Neuronal stem cell (in vitro differentiated cells): ENCODE results near the gene ATP2B1.

Experiments used
- DNase-seq: peaks from one replicate; pipeline ENCODE4 v3.0.0-alpha.2; 2013; ENCODE audit warnings: low spot score
- H2AFZ ChIP-seq: one replicate; pipeline ENCODE4 v1.6.1; 2013; ENCODE audit warnings: mild to moderate bottlenecking, low read length, inconsistent platforms
- H2AK5ac ChIP-seq: 2 replicates; pipeline ENCODE4 v1.6.1; 2013; ENCODE audit warnings: low read depth, mild to moderate bottlenecking, inconsistent platforms, low read length, moderate library complexity, mixed read lengths
- H2BK120ac ChIP-seq: 2 replicates; pipeline ENCODE4 v1.6.1; 2013; ENCODE audit warnings: low read depth, mild to moderate bottlenecking, inconsistent platforms, low read length, moderate library complexity, mixed read lengths
- H2BK12ac ChIP-seq: one replicate; pipeline ENCODE4 v1.6.1; 2013; ENCODE audit warnings: low read length, inconsistent platforms
- H2BK15ac ChIP-seq: 2 replicates; pipeline ENCODE4 v1.6.1; 2013; ENCODE audit warnings: mild to moderate bottlenecking, low read length, inconsistent platforms, mixed read lengths
- H2BK5ac ChIP-seq: one replicate; pipeline ENCODE4 v1.6.1; 2013; ENCODE audit warnings: inconsistent platforms, mild to moderate bottlenecking, low read length, moderate library complexity
- H3K14ac ChIP-seq: one replicate; pipeline ENCODE4 v1.6.1; 2013; ENCODE audit warnings: low read length, inconsistent platforms
- H3K18ac ChIP-seq: 2 replicates; pipeline ENCODE4 v1.6.1; 2013; ENCODE audit warnings: low read length, inconsistent platforms
- H3K23ac ChIP-seq: 2 replicates; pipeline ENCODE4 v1.6.1; 2013; ENCODE audit warnings: low read depth, mild to moderate bottlenecking, mixed read lengths, low read length, inconsistent platforms; ENCODE audit not compliant: poor library complexity
- H3K27ac ChIP-seq: replicated peaks from 3 replicates; pipeline ENCODE4 v1.5.1; 2013; ENCODE audit warnings: low read length, inconsistent platforms
- H3K27me3 ChIP-seq, 3 experiments: 2 replicates each; pipeline ENCODE4 v1.6.1; 2013; ENCODE audit warnings: low read length in 3 of 3, mild to moderate bottlenecking in 2 of 3, inconsistent platforms in 1 of 3, low read depth in 1 of 3, mixed read lengths in 1 of 3, moderate library complexity in 1 of 3; ENCODE audit not compliant: control insufficient read depth in 3 of 3, insufficient read depth in 3 of 3
- H3K36me3 ChIP-seq, 2 donors: replicated peaks in 1 of 2; 2 replicates each; pipeline ENCODE4 v1.6.1; 2013; ENCODE audit warnings: low read length in 2 of 2; ENCODE audit not compliant: control insufficient read depth in 2 of 2, insufficient read depth in 2 of 2
- H3K4ac ChIP-seq: 2 replicates; pipeline ENCODE4 v1.6.1; 2013; ENCODE audit warnings: inconsistent platforms, mild to moderate bottlenecking, low read length, moderate library complexity
- H3K4me1 ChIP-seq, 2 donors: 1 replicate in 1 of 2; 2 replicates in 1 of 2; pipeline ENCODE4 v1.6.1; 2013; ENCODE audit warnings: low read length in 2 of 2, low read depth in 1 of 2; ENCODE audit not compliant: control insufficient read depth in 2 of 2, insufficient read depth in 1 of 2
- H3K4me2 ChIP-seq: one replicate; pipeline ENCODE4 v1.6.1; 2013; ENCODE audit warnings: mild to moderate bottlenecking, low read length, inconsistent platforms; ENCODE audit not compliant: insufficient read depth, poor library complexity, severe bottlenecking
- H3K4me3 ChIP-seq, 2 donors: 2 replicates each; pipeline ENCODE4 v1.5.1; 2013; ENCODE audit warnings: low read length in 2 of 2, mild to moderate bottlenecking in 2 of 2, inconsistent platforms in 1 of 2, moderate library complexity in 1 of 2
- H3K79me1 ChIP-seq: one replicate; pipeline ENCODE4 v1.6.1; 2013; ENCODE audit warnings: low read depth, mild to moderate bottlenecking, inconsistent platforms, low read length, moderate library complexity
- H3K9ac ChIP-seq: one replicate; pipeline ENCODE4 v1.6.1; 2013; ENCODE audit warnings: mild to moderate bottlenecking, low read depth, low read length, inconsistent platforms; ENCODE audit not compliant: poor library complexity
- H3K9me3 ChIP-seq, 2 donors: replicated peaks in 1 of 2; 2 replicates each; pipeline versions ENCODE3 to v1.6.1; 2013; ENCODE audit warnings: low read length in 2 of 2, mild to moderate bottlenecking in 2 of 2, inconsistent platforms in 1 of 2, low read depth in 1 of 2, mixed read lengths in 1 of 2, moderate library complexity in 1 of 2; ENCODE audit not compliant: control insufficient read depth in 2 of 2, insufficient read depth in 1 of 2
- H4K8ac ChIP-seq: one replicate; pipeline ENCODE4 v1.6.1; 2013; ENCODE audit warnings: low read depth, mild to moderate bottlenecking, inconsistent platforms, low read length, moderate library complexity
- H4K91ac ChIP-seq: one replicate; pipeline ENCODE4 v1.6.1; 2013; ENCODE audit warnings: low read length, low read depth, mild to moderate bottlenecking, inconsistent platforms; ENCODE audit not compliant: poor library complexity
- WGBS, 2 donors: extraction: QIAGEN DNeasy Blood & Tissue Kit; methylation state at CpG; one replicate each; pipeline ENCODE4 v1.1.7; 2013; ENCODE audit warnings: missing lambda C conversion rate in 2 of 2, mixed read lengths in 1 of 2; ENCODE audit not compliant: insufficient read length in 2 of 2, insufficient replicate concordance in 1 of 2; ENCODE audit errors: extremely low coverage in 2 of 2; 5-methylcytosine and 5-hydroxymethylcytosine counted together

Gene ATP2B1

DNA sequence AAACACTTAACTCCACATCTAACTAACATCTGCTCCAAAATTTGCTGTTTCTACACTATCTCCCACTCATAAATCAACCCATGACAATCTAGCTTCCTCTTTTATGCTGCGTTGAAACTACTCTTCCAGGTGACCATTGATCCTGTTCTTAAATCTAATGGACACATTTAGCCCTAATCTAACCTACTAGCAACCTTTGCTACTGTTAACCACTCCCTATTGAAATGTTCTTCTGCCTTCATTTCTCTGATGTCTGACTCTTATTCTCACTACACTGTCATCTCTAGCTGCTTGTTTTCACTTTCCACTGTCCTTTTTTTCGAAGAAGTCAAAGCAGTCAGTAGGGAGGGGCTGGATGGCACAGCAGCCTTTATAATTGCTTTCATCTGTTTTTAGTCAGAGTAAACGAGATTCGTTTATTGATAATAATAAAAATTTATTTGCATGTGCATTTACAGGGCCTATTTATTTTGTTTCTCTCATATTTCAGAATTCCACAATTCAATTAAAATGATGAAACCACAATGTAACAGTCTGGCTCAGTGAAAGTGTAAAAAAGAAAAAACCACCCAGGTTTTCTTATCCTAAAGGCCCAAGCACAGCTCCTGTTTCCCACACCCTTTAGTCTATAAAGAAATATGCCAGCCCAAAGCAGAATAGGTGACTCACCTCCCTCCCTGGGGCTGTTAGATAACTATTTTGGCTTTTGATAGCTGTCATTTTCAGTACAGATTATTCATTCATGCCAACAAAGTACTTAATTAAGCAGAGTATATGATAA, 44.9 kb downstream of the ATP2B1 start:
- no peak for DNase-seq
- Histone ChIP-seq H3K23ac (no peak overlapping the region), H3K79me1 (no peaks in the 10 kb centered on the region), H2BK12ac (no peak overlapping the region), H3K4me1 (peaks cover 0 to 4% of the 10 kb centered on the region in 2 donors), H3K4me3 (no peak overlapping the region), H2BK15ac (no peak overlapping the region), H3K14ac (no peak overlapping the region), H3K27me3 (no peaks in the 10 kb centered on the region), H2BK120ac (no peak overlapping the region), H4K8ac (no peak overlapping the region), H3K4me2 (no peak overlapping the region), H3K36me3 (no peaks in the 10 kb centered on the region), H3K18ac (no peak overlapping the region), H3K9ac (no peak overlapping the region), H2AFZ (no peak overlapping the region), H3K9me3 (no peaks in the 10 kb centered on the region), H3K4ac (no peak overlapping the region), H3K27ac (no peak overlapping the region), H2AK5ac (no peak overlapping the region), H4K91ac (no peak overlapping the region), H2BK5ac (no peak overlapping the region)
- no CpG with 5 or more reads among the region's 4 CpGs for WGBS, 2 donors

DNA sequence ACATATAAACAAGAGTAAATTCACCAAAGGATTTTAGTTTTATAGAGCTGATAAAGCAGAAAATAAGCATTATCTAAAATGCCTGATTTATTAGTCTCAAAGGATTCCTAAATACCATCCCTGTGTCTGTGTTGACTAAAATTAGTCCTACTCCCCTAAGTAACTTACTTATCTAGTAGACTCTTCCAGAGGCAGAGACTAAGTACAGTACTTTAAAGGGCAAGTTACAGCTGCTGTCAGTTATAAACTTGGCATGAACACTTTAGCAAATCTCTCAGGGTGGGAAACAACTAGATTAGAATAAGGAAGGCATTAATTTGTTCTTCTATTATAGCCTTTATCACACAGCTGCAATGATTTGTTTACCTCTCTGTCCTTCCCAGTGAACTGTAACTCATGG, 46.0 kb downstream of the ATP2B1 start:
- no peak overlapping the region for H3K4ac ChIP-seq
- H3K27me3 ChIP-seq = no peaks in the 10 kb centered on the region
- H2BK12ac ChIP-seq = no peak overlapping the region
- H2BK5ac ChIP-seq = no peak overlapping the region
- no peak overlapping the region for H4K8ac ChIP-seq
- no peak overlapping the region for H3K23ac ChIP-seq
- no peak overlapping the region for H3K27ac ChIP-seq
- H3K9ac ChIP-seq = no peak overlapping the region
- H3K14ac ChIP-seq = no peak overlapping the region
- no peak overlapping the region for H4K91ac ChIP-seq
- H3K9me3 ChIP-seq = no peaks in the 10 kb centered on the region
- H3K18ac ChIP-seq = no peak overlapping the region
- H2AFZ ChIP-seq = no peak overlapping the region
- H3K36me3 ChIP-seq = no peaks in the 10 kb centered on the region
- no peak overlapping the region for H3K4me2 ChIP-seq
- no peaks in the 10 kb centered on the region for H3K79me1 ChIP-seq
- H2BK15ac ChIP-seq = no peak overlapping the region
- no peak overlapping the region for H2BK120ac ChIP-seq
- no peak for DNase-seq
- no peak overlapping the region for H2AK5ac ChIP-seq
- H3K4me1 ChIP-seq = peaks cover 0 to 4% of the 10 kb centered on the region in 2 donors
- no peak overlapping the region for H3K4me3 ChIP-seq

DNA sequence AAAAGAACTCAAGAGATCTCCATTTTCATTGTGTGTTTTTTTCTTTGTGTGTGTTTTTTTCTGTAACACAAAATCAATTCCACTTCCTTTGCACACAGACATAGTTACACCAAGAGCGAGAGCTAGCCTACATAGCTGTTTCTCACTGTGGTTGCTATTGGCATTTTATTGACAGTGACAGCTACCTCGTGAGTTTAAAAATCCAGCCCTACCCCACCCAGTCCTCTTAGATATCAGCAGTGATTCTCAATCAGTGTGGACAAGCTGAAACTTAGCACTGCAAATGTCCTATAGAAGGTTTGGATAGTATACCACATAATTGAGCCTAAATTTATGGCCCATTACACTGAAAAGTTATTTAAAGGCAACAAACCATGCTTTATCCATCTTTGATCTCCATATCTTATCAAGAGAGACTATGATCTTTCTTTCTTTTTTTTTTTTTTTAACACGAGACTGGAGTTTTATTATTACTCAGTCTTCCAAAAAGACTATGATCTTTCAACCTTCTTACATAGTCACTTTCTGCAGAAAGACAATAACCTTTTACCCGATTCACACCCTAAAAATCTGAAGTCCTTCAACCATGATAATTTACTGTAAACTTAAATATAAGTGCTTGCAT, 46.8 kb downstream of the ATP2B1 start:
- H3K4me2 ChIP-seq = no peak overlapping the region
- H3K27me3 ChIP-seq = no peaks in the 10 kb centered on the region
- no peak overlapping the region for H2BK15ac ChIP-seq
- H3K36me3 ChIP-seq = no peaks in the 10 kb centered on the region
- no peak overlapping the region for H3K27ac ChIP-seq
- no peak overlapping the region for H2AFZ ChIP-seq
- H3K9me3 ChIP-seq = no peaks in the 10 kb centered on the region
- no peak overlapping the region for H4K91ac ChIP-seq
- H3K4me1 ChIP-seq = peaks cover 0 to 4% of the 10 kb centered on the region in 2 donors
- H3K79me1 ChIP-seq = no peaks in the 10 kb centered on the region
- H2BK120ac ChIP-seq = no peak overlapping the region
- H3K14ac ChIP-seq = no peak overlapping the region
- no peak overlapping the region for H2BK12ac ChIP-seq
- no peak for DNase-seq
- no peak overlapping the region for H3K4ac ChIP-seq
- no peak overlapping the region for H3K9ac ChIP-seq
- no peak overlapping the region for H3K4me3 ChIP-seq
- no peak overlapping the region for H3K18ac ChIP-seq
- no peak overlapping the region for H3K23ac ChIP-seq
- no peak overlapping the region for H4K8ac ChIP-seq
- WGBS, 2 donors = no CpG with 5 or more reads among the region's 4 CpGs
- H2BK5ac ChIP-seq = no peak overlapping the region
- H2AK5ac ChIP-seq = no peak overlapping the region

DNA sequence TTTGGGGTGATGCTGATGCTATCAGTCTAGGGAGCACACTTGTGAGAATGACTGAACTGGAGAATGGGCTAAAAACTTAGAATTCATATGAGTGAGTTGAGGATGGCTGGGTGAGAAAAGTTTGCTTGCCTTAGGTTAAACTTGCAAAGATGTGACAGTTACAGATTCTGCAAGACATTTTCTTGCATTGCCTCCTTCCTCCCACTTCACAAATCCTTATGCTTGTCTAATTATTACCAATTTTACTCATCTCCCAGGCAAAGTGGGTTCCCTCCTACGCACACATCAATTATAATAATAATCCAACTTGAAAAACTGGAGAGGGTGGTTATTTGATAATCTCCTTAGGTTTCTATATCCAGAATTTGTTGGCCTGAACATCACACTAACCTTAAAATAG, 50.9 kb downstream of the ATP2B1 start:
- no peak overlapping the region for H3K4me2 ChIP-seq
- no peak overlapping the region for H3K23ac ChIP-seq
- no peak overlapping the region for H3K4me3 ChIP-seq
- H3K4ac ChIP-seq = no peak overlapping the region
- no peak overlapping the region for H2BK15ac ChIP-seq
- H3K27me3 ChIP-seq = no peaks in the 10 kb centered on the region
- H4K91ac ChIP-seq = no peak overlapping the region
- peaks cover 0 to 4% of the 10 kb centered on the region in 2 donors for H3K4me1 ChIP-seq
- no peak overlapping the region for H3K27ac ChIP-seq
- H3K79me1 ChIP-seq = no peaks in the 10 kb centered on the region
- no peak overlapping the region for H2BK5ac ChIP-seq
- H2BK120ac ChIP-seq = no peak overlapping the region
- no peak overlapping the region for H2AFZ ChIP-seq
- DNase-seq = no peak
- peaks cover 0 to 4% of the 10 kb centered on the region in 2 donors for H3K9me3 ChIP-seq
- no peak overlapping the region for H2AK5ac ChIP-seq
- no peak overlapping the region for H3K9ac ChIP-seq
- no CpG with 5 or more reads among the region's 1 CpG for WGBS, 2 donors
- no peak overlapping the region for H3K14ac ChIP-seq
- no peaks in the 10 kb centered on the region for H3K36me3 ChIP-seq
- H2BK12ac ChIP-seq = no peak overlapping the region
- no peak overlapping the region for H3K18ac ChIP-seq
- H4K8ac ChIP-seq = no peak overlapping the region
